GM12891 (cell line): ENCODE data around the gene KCP.

Experiments
- POLR2A ChIP-seq: IDR thresholded peaks from 2 replicates; pipeline ENCODE4 v1.6.1; 2011; ENCODE audit warnings: low read depth, low read length, control low read depth
- TAF1 ChIP-seq: IDR thresholded peaks from 2 replicates; pipeline ENCODE4 v1.6.1; 2011; ENCODE audit warnings: low read depth, low read length, control low read depth

DNA sequence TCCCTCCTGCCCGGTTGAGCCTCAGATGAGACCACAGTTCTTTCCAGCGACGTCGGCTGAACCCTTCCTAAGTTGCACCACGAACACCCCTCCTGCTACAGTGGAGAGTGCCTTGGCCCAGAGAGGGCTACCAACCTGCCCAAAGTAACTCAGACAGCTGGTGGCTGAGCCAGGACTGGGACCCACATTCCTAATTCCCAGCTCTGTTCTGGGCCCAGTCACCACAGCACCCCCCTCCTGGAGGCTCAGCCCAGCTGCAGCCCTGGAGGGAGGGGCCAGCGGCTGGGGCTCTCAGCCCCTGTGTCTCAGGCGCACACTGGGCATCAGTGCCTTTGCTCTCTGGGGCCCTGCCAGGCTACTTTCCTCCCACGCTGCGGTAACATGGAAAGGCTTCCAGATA is 37.3 kb downstream of the KCP start:
- TF ChIP-seq TAF1, result no peak
- no peak for TF ChIP-seq POLR2A
